T-cell (primary cell): ENCODE measurements around the gene HIGD1A. TPM values are rescaled to one million over a fixed set of nuclear protein-coding genes. Genes with fewer than 3 reads are reported as not detected.

Experiments used
- ATAC-seq, 4 experiments: fragments of 200-7000 bp in 3 of 4; fragments of 150-1000 bp in 1 of 4; cut with Tn5 transposase; replicated peaks in 1 of 4; 1 replicate in 3 of 4; 2 replicates in 1 of 4; pipeline ENCODE4 v1.10.0; 2021; ENCODE audit warnings: moderate library complexity in 3 of 4, mild to moderate bottlenecking in 2 of 4, moderate number of reproducible peaks in 1 of 4
- CTCF ChIA-PET, 2 donors: fragments of 300-600 bp; sonication (Branson Sonifier 250); formaldehyde crosslinking; loops; one replicate each; lab custom pipeline; 2022; ENCODE audit warnings: antibody characterized with exemption in 2 of 2; lab: Charles Lee
- POLR2A ChIA-PET, 2 donors: fragments of 300-600 bp; sonication (Branson Sonifier 250); formaldehyde crosslinking; loops; one replicate each; lab custom pipeline; 2022; ENCODE audit warnings: antibody characterized with exemption in 2 of 2; lab: Charles Lee
- DNase-seq, 35 experiments: peaks; one replicate each; pipeline versions ENCODE4 v3.0.0 to v3.0.0-alpha.2; 2013 to 2023
- H3K27ac ChIP-seq: one replicate; pipeline ENCODE4 v1.5.1; 2013; ENCODE audit warnings: low read length
- H3K27me3 ChIP-seq, 2 experiments: replicated peaks in 1 of 2; 1 replicate in 1 of 2; 2 replicates in 1 of 2; pipeline versions ENCODE4 v1.6.1 to v1.7.0; 2013; ENCODE audit warnings: low read length in 1 of 2, mixed read lengths in 1 of 2; ENCODE audit not compliant: control insufficient read depth in 2 of 2, insufficient read depth in 2 of 2; ENCODE audit errors: extremely low read depth in 1 of 2
- H3K36me3 ChIP-seq, 2 donors: 1 replicate in 1 of 2; 2 replicates in 1 of 2; pipeline versions ENCODE4 v1.6.1 to v1.7.0; 2013; ENCODE audit warnings: low read length in 1 of 2; ENCODE audit not compliant: control insufficient read depth in 2 of 2, insufficient read depth in 1 of 2; ENCODE audit errors: extremely low read depth in 1 of 2
- H3K4me1 ChIP-seq, 2 experiments: 1 replicate in 1 of 2; 2 replicates in 1 of 2; pipeline versions ENCODE4 v1.6.1 to v1.7.0; 2013; ENCODE audit warnings: low read length in 2 of 2, mixed read lengths in 1 of 2; ENCODE audit not compliant: insufficient read depth in 2 of 2, control insufficient read depth in 1 of 2; ENCODE audit errors: extremely low read depth in 1 of 2
- H3K4me3 ChIP-seq, 2 donors: 1 replicate in 1 of 2; 2 replicates in 1 of 2; pipeline versions ENCODE4 v1.5.1 to v1.7.0; 2013; ENCODE audit warnings: mild to moderate bottlenecking in 2 of 2, low read length in 1 of 2, moderate library complexity in 1 of 2; ENCODE audit not compliant: control insufficient read depth in 1 of 2; ENCODE audit errors: extremely low read depth in 1 of 2
- H3K9me3 ChIP-seq: 2 replicates; pipeline ENCODE4 v1.7.0; 2013
- H3K27ac Mint-ChIP-seq, 2 donors: one replicate each; pipeline ENCODE4 v1.8.0; 2020 to 2021; ENCODE audit warnings: mild to moderate bottlenecking in 2 of 2, mixed read lengths in 2 of 2
- H3K27me3 Mint-ChIP-seq, 2 donors: one replicate each; pipeline ENCODE4 v1.8.0; 2021 to 2022; ENCODE audit warnings: mixed read lengths in 2 of 2
- H3K36me3 Mint-ChIP-seq: one replicate; pipeline ENCODE4 v1.8.0; 2021; ENCODE audit warnings: mixed read lengths
- H3K4me1 Mint-ChIP-seq, 3 donors: one replicate each; pipeline ENCODE4 v1.8.0; 2020 to 2022; ENCODE audit warnings: mixed read lengths in 3 of 3, mild to moderate bottlenecking in 1 of 3
- H3K4me3 Mint-ChIP-seq, 3 donors: one replicate each; pipeline ENCODE4 v1.8.0; 2020 to 2022; ENCODE audit warnings: mild to moderate bottlenecking in 3 of 3, mixed read lengths in 3 of 3, moderate library complexity in 3 of 3
- H3K9me3 Mint-ChIP-seq, 3 donors: one replicate each; pipeline ENCODE4 v1.8.0; 2020 to 2022; ENCODE audit warnings: mixed read lengths in 3 of 3
- WGBS: methylation state at CpG from one replicate; pipeline ENCODE4 v1.1.5; 2013; ENCODE audit warnings: missing lambda C conversion rate; ENCODE audit not compliant: insufficient coverage; 5-methylcytosine and 5-hydroxymethylcytosine counted together
- total RNA-seq, 35 experiments: library from RNA in 6 of 35; stranded (reverse) in 6 of 35; fragments of 120-200 nt in 1 of 35; gene quantifications; one replicate each; pipeline versions ENCODE4 v1.2.1 to v1.2.4 and lab custom pipeline; 2013 to 2026

Gene HIGD1A
- total RNA-seq, 5 donors from 2014 or later (not counting 1 experiment from before 2014, with no cell fraction given): 17.3 to 27.8 (median 24.3) TPM

- H3K4me3 Mint-ChIP-seq: no peak overlapping the region
- no peak overlapping the region for H3K27ac Mint-ChIP-seq
- peaks cover 27 to 45% (median 33%) of the 10 kb centered on the region in 3 donors for H3K4me1 Mint-ChIP-seq
- Histone ChIP-seq H3K4me3 (no peak overlapping the region), H3K27me3 (no peaks in the 10 kb centered on the region), H3K9me3 (no peaks in the 10 kb centered on the region), H3K4me1 (peaks cover 18 to 46% of the 10 kb centered on the region in 2 experiments), H3K27ac (no peak overlapping the region), H3K36me3 (no peaks in the 10 kb centered on the region)
- CTCF ChIA-PET: interaction anchor here (0.6 to 1.3 kb wide), 2 partner anchors 12 to 62 kb away, joined by 3 to 4 read pairs; no protein-coding TSS in a partner anchor
- no peaks in the 10 kb centered on the region for H3K36me3 Mint-ChIP-seq
- ATAC-seq: no peak
- POLR2A ChIA-PET: interaction anchor here in 1 of 2 donors (0.5 kb wide), 1 partner anchor 57 kb away, joined by 4 read pairs; no protein-coding TSS in a partner anchor
- no peaks in the 10 kb centered on the region for H3K27me3 Mint-ChIP-seq
- no peak for DNase-seq
- WGBS: no CpG with 5 or more reads among the region's 3 CpGs
- no peaks in the 10 kb centered on the region for H3K9me3 Mint-ChIP-seq
These were observed 59.0 kb downstream of the HIGD1A start for GRCh38 chr3:42745291-42745745.

DNA sequence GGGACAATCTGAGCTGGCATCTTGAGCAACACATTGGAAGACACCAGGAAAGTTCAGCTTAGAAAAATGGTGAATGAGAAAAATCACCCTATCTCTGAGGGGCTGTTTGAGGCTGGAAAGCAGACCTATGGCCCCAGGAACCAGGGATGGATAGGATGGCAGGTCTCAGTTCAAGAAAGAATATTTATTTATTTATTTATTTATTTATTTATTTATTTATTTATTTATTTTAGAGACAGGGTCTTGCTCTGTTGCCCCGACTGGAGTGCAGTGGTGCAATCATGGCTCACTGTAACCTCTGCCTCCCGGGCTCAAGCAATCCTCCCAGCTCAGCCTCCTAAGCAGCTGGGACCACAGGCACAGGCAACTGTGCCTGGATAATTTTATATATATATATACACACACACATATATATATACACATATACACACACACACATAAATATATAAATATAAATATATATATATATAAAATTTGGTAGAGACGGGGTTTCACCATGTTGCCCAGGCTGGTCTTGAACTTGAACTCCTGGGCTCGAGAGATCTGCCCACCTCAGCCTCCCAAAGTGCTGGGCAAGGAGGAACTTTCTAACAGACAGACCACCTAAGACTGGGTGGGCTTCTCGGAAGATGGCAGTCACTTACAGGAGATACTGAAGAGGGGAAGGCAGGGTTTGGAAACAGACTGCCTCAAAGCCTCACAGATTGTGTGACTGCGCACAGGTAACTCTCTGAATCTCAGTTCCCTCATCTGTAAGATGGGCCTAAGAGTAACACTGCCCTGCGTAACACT, 60.9 kb downstream of the HIGD1A start:
- no peaks in the 10 kb centered on the region for H3K36me3 Mint-ChIP-seq
- H3K4me1 Mint-ChIP-seq: peaks cover 21 to 32% (median 26%) of the 10 kb centered on the region in 3 donors
- ATAC-seq: no peak
- no peak overlapping the region for H3K4me3 Mint-ChIP-seq
- H3K9me3 Mint-ChIP-seq: no peaks in the 10 kb centered on the region
- no peak for DNase-seq
- Histone ChIP-seq H3K4me1 (peaks cover 18 to 30% of the 10 kb centered on the region in 2 experiments), H3K4me3 (no peak overlapping the region), H3K27ac (no peak overlapping the region), H3K9me3 (no peaks in the 10 kb centered on the region), H3K36me3 (no peaks in the 10 kb centered on the region), H3K27me3 (no peaks in the 10 kb centered on the region)
- CTCF ChIA-PET: no interaction called here
- no peak overlapping the region for H3K27ac Mint-ChIP-seq
- H3K27me3 Mint-ChIP-seq: no peaks in the 10 kb centered on the region
- POLR2A ChIA-PET: no interaction called here
- no CpG with 5 or more reads among the region's 7 CpGs for WGBS

DNA sequence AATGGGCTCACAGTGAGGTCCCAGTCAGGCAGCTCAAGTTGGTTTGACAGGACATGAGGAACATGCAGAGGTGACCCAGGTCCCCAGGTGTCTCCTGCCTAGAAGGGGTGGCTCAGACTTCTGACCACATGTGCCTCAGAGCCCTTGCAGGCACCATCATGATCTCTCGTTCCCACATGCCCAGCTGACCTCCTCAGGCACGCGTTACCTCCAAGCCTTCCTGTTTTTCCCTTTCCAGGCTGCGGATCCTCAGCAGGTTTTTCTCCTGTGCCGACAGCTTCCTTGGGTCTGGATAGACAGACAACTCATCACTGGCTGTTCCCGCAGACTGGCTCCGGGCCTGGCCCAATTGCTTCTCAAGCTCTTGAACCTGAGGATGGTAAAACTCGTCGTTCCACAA, 61.6 kb downstream of the HIGD1A start:
- Histone ChIP-seq H3K27ac (no peak overlapping the region), H3K4me3 (no peak overlapping the region), H3K27me3 (no peaks in the 10 kb centered on the region), H3K9me3 (no peaks in the 10 kb centered on the region), H3K4me1 (peaks cover 11 to 23% of the 10 kb centered on the region in 2 experiments), H3K36me3 (no peaks in the 10 kb centered on the region)
- Mint-ChIP-seq H3K27ac (no peak overlapping the region), H3K4me3 (no peak overlapping the region), H3K27me3 (no peaks in the 10 kb centered on the region), H3K9me3 (no peaks in the 10 kb centered on the region), H3K36me3 (no peaks in the 10 kb centered on the region), H3K4me1 (peaks cover 14 to 25% (median 19%) of the 10 kb centered on the region in 3 donors)
- ATAC-seq: no peak
- ChIA-PET CTCF (interaction anchor here in 1 of 2 donors (0.6 kb wide), 2 partner anchors 135 to 293 kb away, joined by 3 read pairs; no protein-coding TSS in a partner anchor), POLR2A (no interaction called here)
- WGBS: 85% methylated on average over 5 of the region's 9 CpGs
- DNase-seq: no peak

- 100% methylated on average over 4 of the region's 4 CpGs for WGBS
- Histone ChIP-seq H3K4me3 (no peak overlapping the region), H3K9me3 (no peaks in the 10 kb centered on the region), H3K27me3 (no peaks in the 10 kb centered on the region), H3K27ac (no peak overlapping the region), H3K4me1 (peaks cover 7 to 19% of the 10 kb centered on the region in 2 experiments), H3K36me3 (no peaks in the 10 kb centered on the region)
- no peaks in the 10 kb centered on the region for H3K9me3 Mint-ChIP-seq
- H3K36me3 Mint-ChIP-seq: no peaks in the 10 kb centered on the region
- ChIA-PET CTCF (interaction anchor here in 1 of 2 donors (0.6 kb wide), 2 partner anchors 134 to 293 kb away, joined by 3 read pairs; no protein-coding TSS in a partner anchor), POLR2A (no interaction called here)
- H3K4me1 Mint-ChIP-seq: peaks cover 10 to 20% (median 15%) of the 10 kb centered on the region in 3 donors
- DNase-seq (no peak), ATAC-seq (no peak)
- no peak overlapping the region for H3K27ac Mint-ChIP-seq
- H3K4me3 Mint-ChIP-seq: no peak overlapping the region
- no peaks in the 10 kb centered on the region for H3K27me3 Mint-ChIP-seq
These were observed 62.0 kb downstream of the HIGD1A start for GRCh38 chr3:42742259-42742658.

DNA sequence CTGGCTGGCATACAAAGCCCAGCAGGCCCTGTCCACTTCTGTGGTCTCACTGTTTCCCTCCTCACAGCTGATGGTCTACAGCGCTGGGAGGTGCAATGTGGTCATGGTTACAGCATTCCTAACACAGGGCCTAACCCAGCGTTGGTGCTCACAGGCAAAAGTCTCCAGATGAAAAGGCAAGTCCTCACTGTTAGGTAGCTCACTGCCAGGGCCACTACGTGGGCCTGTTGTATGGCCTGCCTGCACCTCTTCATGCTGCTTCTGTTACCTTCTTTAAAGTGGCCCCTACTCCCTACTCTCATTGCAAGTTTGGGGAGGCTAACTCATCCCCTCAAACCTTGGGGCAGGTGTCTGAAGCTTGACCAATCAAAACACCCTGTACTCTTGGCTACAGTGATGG, 62.5 kb downstream of the HIGD1A start:
- POLR2A ChIA-PET: no interaction called here
- Histone ChIP-seq H3K4me3 (no peak overlapping the region), H3K36me3 (no peaks in the 10 kb centered on the region), H3K27ac (no peak overlapping the region), H3K4me1 (peaks cover 2 to 14% of the 10 kb centered on the region in 2 experiments), H3K27me3 (no peaks in the 10 kb centered on the region), H3K9me3 (no peaks in the 10 kb centered on the region)
- DNase-seq (no peak), ATAC-seq (no peak)
- H3K27ac Mint-ChIP-seq: no peak overlapping the region
- H3K27me3 Mint-ChIP-seq: no peaks in the 10 kb centered on the region
- H3K36me3 Mint-ChIP-seq: no peaks in the 10 kb centered on the region
- CTCF ChIA-PET: no interaction called here
- no peaks in the 10 kb centered on the region for H3K9me3 Mint-ChIP-seq
- 89% methylated on average over 3 of the region's 3 CpGs for WGBS
- no peak overlapping the region for H3K4me3 Mint-ChIP-seq
- H3K4me1 Mint-ChIP-seq: peaks cover 7 to 16% (median 10%) of the 10 kb centered on the region in 3 donors

DNA sequence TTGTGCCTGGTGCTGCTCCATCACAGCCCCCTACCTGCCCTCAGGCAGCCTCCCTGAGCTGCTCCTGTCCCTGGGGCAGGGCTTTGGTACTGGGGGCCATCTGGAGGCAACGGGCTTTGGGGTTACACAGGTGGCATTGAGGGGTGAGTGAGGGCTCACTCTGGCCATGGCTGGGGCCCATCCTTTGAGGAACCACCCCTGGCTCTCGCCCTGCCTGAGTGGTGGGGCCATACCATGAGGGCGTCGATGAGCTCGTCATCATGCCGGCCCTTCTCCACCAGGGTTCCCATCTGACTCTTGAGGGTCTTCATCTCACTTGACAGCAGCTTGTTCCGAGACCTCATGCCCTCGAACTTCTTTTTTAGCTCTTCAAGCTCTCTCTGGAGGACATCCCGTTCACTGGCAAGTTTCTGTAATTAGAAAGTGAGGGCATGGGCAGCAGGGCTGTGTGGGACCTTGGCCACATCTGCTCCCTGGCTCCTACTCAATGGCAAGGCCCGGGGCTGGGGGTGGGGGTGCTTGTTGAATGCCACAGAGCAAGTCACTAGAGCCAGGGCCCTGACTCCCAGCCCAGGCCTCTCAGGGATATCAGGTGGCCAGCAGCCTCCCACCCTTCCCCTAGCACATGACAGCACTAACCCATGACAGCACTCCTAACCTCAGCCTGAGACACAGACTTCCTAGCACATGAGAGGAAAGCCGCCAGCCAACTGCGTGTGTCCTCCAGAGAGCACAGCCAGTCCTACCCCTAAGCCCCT, 64.7 kb downstream of the HIGD1A start:
- Mint-ChIP-seq H3K36me3 (no peaks in the 10 kb centered on the region), H3K9me3 (no peaks in the 10 kb centered on the region), H3K27ac (no peak overlapping the region), H3K27me3 (no peaks in the 10 kb centered on the region), H3K4me3 (no peak overlapping the region), H3K4me1 (peaks cover 4 to 7% (median 6%) of the 10 kb centered on the region in 3 donors)
- no peaks in the 10 kb centered on the region for H3K36me3 ChIP-seq
- peaks cover 0 to 3% of the 10 kb centered on the region in 2 experiments for H3K27me3 ChIP-seq
- DNase-seq (no peak), ATAC-seq (no peak)
- ChIA-PET CTCF (no interaction called here), POLR2A (no interaction called here)
- no peak overlapping the region for H3K4me3 ChIP-seq
- 90% methylated on average over 8 of the region's 12 CpGs for WGBS
- H3K9me3 ChIP-seq: no peaks in the 10 kb centered on the region
- no peak overlapping the region for H3K27ac ChIP-seq
- H3K4me1 ChIP-seq: peaks cover 0 to 5% of the 10 kb centered on the region in 2 experiments
